Ishikawa (cell line): ENCODE data around the gene CYSTM1.

Experiments
- CEBPB ChIP-seq: IDR thresholded peaks from 2 replicates; pipeline ENCODE4 v1.6.1; 2012
- EP300 ChIP-seq: IDR thresholded peaks from 2 replicates; pipeline ENCODE4 v1.6.1; 2012; ENCODE audit warnings: borderline replicate concordance
- RAD21 ChIP-seq: IDR thresholded peaks from 2 replicates; pipeline ENCODE4 v1.6.1; 2012; ENCODE audit warnings: low read depth
- TAF1 ChIP-seq: IDR thresholded peaks from 2 replicates; pipeline ENCODE4 v1.6.1; 2012; ENCODE audit warnings: low read depth, mild to moderate bottlenecking
- TCF12 ChIP-seq: IDR thresholded peaks from 2 replicates; pipeline ENCODE4 v1.6.1; 2012; ENCODE audit warnings: low read depth
- YY1 ChIP-seq: IDR thresholded peaks from 2 replicates; pipeline ENCODE4 v1.6.1; 2012; ENCODE audit warnings: low read depth
- TF ChIP-seq, protein P1 (sequence below): IDR thresholded peaks from 2 replicates; pipeline ENCODE4 v1.6.1; 2012
- TF ChIP-seq, protein P2 (sequence below): IDR thresholded peaks from 2 replicates; pipeline ENCODE4 v1.6.1; 2012

DNA sequence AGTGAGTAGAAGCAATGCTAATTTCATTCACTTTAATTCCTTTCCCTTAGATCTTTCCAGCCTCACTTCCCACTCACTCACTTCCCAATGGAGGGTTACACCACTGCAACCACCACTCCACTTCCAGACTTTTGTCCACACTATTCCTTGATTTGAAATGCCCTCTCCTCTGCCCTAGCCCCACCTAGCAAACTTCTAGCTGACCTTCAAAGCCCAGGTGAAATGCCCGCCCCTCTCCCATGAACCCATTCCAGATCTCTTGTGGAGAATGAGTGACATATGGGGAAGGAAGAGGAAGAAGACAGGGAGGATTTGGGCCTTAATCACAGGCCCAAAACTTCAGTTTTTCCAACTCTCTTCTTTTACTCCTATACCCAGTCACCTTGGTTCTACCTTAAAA is 90.9 kb downstream of the CYSTM1 start:
- TF ChIP-seq EP300 = no peak
- TF ChIP-seq, protein P1, sequence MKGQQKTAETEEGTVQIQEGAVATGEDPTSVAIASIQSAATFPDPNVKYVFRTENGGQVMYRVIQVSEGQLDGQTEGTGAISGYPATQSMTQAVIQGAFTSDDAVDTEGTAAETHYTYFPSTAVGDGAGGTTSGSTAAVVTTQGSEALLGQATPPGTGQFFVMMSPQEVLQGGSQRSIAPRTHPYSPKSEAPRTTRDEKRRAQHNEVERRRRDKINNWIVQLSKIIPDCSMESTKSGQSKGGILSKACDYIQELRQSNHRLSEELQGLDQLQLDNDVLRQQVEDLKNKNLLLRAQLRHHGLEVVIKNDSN = no peak
- TF ChIP-seq, protein P2, sequence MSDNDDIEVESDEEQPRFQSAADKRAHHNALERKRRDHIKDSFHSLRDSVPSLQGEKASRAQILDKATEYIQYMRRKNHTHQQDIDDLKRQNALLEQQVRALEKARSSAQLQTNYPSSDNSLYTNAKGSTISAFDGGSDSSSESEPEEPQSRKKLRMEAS = no peak
- TF ChIP-seq RAD21 = no peak
- no peak for TF ChIP-seq TAF1
- TF ChIP-seq YY1 = no peak
- TF ChIP-seq TCF12 = no peak
- no peak for TF ChIP-seq CEBPB
